Hindlimb muscle (tissue), 1 donor: Measurements from ENCODE around the gene PKD2L1. TPM values are rescaled to one million over a fixed set of nuclear protein-coding genes. Genes with fewer than 3 reads are reported as not detected.

Experiments used
- DNase-seq: peaks from one replicate; pipeline ENCODE4 v3.0.0-alpha.2; 2013
- polyA plus RNA-seq: library from polyadenylated mRNA; unstranded; fragments of 120-200 nt; gene quantifications from one replicate; pipeline ENCODE4 v1.2.1, GENCODE V29; 2013; ENCODE audit not compliant: insufficient read length

PKD2L1 gene
- polyA plus RNA-seq, 1 donor: not detected

DNA sequence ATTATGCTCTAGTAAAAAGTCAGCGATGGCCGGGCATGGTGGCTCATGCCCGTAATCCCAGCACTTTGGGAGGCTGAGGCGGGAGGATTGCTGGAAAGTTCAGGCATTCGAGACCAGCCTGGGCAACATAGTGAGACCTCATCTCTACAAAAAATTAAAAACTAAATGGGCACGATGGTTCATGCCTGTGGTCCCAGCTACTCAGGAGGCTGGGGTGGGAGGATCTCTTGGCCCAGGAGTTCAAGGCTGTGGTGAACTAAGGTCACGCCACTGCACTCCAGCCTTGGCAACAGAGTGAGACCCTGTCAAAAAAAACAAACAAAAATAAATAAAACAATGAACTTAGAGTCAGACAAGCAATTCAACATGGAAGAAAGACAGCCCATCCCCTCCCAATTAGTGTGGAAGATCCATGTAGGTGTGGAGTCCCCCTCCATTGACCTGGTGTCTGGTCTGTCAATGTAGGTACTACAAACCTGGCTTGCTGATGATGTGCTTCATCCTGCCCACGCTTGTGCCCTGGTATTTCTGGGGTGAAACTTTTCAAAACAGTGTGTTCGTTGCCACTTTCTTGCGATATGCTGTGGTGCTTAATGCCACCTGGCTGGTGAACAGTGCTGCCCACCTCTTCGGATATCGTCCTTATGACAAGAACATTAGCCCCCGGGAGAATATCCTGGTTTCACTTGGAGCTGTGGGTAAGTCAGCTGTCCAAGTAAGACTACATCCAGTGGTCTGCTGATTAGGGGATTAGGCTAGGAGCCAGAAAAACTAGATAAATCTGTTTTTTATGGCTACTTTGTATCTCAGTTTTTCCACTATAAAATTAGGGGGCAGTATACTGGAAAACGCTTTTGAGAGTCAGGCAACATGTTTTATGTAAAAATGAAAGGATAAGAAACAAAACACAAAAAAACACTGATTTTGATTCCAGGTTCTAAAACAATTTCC is 26.3 kb upstream of the PKD2L1 start:
- DNase-seq: no peak

DNA sequence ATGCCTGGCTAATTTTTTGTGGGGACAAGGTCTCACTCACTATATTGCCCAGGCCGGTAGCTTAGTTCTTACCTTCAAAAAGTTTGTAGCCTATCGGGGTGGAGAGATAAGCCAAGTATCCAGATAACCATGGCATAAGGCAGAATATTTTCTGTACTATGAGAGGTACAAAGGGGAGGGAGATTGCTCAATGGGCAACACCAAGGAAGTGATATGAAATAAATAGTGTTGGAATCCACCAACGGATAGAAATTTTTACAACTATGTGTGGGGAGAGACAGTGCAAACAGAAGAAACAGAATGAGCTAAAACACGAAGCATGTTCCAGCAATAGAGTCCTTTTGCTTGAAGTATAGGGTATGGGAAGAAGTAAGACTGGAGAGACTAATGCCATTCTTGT is 25.1 kb upstream of the PKD2L1 start:
- no peak for DNase-seq

DNA sequence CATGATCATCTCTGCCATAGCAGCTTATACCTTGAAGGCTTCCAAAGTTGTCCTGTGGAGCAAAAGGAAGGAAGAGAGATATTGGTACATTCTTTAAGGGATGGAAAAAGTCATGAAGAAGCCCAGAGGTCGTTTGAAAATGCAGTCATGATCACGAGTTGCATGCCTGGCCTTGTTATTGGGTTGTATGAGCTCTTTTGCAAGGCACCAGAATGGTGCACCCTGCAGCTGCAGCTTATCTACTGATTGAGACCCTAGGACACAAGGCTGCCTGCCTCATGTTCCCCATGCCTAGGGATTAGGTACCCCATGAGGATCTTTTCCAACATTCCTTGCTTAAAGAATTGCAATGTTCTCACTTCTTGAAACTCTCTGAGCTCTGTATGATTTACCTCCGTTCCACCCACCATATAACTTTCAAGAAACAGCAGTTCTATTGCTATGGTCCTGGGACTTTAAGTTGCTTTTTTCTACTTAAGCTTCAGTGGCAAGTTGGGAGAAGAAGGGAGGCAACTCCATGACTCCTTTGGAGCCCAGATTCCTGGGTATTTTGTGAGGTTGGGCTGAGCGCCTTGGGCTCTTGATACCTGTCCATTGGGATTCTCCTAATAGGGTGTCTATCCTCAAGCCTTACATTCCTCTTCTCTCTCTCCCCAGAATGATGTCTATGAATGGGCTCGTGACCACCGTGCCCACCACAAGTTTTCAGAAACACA is 23.9 kb upstream of the PKD2L1 start:
- DNase-seq: no peak

DNA sequence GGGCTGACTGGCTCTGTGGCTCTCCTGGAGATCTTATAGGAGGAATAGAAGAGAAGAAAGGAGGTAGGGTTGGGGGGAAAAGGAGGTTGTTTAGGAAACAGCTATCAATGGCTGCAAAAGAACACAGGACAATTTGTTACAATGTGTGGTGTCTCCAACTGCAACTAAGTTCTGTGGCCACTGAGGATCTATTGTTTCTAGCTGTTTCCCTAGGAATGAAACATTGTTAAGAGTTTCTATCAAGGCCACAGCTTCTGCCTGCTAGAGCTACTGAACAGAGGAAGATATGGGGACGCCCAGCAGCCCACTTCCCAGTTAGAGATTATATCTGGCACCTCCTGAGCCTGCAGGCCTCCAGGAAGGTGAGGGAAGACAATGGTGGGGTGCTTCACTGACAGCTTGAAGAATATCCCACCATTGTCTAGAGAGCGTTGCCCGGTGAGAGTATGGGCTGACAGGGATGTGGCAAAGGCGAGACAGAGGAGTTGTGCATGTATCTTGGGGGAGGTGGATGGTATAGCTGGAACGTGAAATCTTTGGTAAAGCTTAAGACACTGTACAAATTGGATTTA is 21.0 kb upstream of the PKD2L1 start:
- no peak for DNase-seq

GRCh38 chr10:100349672-100350071 is 19.6 kb upstream of the PKD2L1 start:
- DNase-seq: no peak

GRCh38 chr10:100349087-100349486 is 19.1 kb upstream of the PKD2L1 start:
- no peak for DNase-seq

DNA sequence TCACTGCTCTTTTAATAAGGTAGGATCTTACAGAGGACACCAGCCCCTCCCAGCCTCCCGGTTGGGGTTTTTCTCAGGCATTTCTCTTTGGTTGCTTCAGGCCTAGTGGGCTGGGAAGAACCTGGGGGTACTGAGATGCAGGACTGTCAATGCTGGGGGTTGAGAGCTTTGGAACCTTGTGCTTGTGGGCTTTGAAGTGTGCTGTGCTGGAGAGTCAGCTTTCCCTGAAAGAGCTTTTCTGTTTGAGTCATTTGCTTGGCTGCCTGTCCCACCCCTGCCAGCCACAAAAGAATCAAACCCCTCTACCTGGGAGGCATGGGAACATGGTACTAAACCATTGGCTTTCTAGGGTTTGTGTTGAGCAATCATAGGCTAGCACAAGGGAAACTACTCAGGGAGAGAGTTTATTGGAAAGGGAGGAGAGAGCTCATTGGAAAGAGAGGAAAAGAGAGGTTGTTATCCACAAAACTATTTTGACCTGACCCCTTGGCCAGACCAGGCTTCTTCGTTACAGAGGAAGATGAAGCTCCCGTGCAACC is 18.4 kb upstream of the PKD2L1 start:
- no peak for DNase-seq

DNA sequence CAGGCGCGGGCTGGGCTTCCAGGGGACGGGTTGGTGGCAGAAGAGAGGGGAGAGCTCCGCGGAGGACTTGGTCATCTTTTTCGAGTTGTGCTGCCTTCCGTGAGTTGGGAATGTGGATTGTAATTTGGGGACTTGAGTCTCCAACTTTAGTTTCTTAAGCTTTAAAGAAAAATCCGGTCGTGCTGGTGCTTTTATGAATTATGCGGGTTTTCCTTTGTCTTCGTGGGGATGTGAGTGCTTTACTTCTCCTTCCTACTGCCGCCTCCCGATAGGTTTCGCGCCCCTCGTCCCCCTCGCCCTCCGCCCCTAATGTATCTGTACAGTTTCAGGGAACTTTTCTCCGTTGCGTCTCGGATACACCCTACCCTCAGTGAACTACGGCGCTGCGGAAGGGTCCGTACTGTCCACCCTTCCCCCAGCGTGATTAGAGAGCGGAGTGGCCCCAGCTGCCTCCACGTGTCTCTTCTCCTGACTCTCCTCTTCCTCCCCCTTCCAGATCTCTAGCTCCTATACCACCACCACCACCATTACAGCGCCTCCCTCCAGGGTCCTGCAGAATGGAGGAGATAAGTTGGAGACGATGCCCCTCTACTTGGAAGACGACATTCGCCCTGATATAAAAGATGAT is 17.7 kb upstream of the PKD2L1 start:
- no peak for DNase-seq

- DNase-seq: peak; percentile 73
These were observed 16.9 kb upstream of the PKD2L1 start, which contains the start of gene SCD for GRCh38 chr10:100346765-100347567. SCD (plus strand) TSS chr10:100347233; CDS start chr10:100347505, 272 bp downstream.

GRCh38 chr10:100346351-100346764 is 16.3 kb upstream of the PKD2L1 start:
- DNase-seq: peak; percentile 64

DNA sequence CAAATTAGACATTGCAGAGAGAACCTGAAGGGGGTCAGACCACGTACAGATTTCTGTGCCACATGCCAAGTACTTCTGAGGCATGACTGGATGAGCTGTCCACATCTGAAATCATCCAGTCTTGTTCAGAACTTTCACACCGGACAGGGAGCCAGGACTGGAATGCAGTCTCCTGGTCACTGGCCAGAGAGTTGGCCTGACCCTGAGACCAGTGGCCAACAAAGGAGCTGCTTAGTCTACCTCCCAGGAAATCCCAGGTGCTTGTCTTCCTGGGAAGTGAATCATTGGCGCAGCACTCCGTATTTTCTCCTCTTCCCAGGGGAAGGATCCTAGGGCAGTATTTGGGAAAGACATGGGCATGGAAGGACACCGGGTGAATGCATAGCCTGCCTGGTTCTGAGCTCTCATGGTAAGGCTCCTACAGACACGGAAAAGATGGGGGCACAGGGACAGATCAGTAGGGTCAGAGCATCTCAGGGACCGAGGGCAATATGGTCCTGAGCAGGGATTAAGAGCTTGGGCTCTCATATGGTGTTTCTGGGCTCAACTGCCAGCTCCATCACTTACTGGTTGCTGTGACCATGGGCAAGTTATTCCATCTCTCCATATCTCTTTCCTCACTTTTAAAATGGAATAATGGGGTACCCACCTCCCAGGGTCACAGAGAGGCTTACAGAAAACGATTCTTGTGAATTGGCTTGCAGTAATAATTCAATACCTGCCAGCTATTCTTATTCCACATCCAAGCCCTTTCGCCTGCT is 15.7 kb upstream of the PKD2L1 start:
- DNase-seq: no peak

- no peak for DNase-seq
These were observed 14.3 kb upstream of the PKD2L1 start for GRCh38 chr10:100344241-100344788.

DNA sequence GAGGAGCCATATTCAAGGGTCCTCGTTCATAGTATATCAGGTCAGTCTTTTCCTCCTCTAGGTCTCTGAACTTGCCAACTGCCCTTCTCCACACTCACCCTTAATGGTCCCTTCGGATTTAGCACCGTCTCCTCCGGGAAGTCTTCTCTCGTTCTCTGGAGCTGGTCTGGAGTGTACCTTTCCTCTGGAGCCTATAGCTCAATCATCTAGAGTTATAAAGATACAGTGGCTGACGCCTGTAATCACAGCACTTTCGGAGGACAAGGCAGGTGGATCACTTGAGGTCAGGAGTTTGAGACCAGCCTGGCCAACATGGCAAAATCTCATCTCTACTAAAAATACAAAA is 12.6 kb upstream of the PKD2L1 start:
- no peak for DNase-seq

GRCh38 chr10:100341953-100342626 is 12.1 kb upstream of the PKD2L1 start:
- DNase-seq: no peak

GRCh38 chr10:100340948-100341847 is 11.2 kb upstream of the PKD2L1 start:
- no peak for DNase-seq

DNA sequence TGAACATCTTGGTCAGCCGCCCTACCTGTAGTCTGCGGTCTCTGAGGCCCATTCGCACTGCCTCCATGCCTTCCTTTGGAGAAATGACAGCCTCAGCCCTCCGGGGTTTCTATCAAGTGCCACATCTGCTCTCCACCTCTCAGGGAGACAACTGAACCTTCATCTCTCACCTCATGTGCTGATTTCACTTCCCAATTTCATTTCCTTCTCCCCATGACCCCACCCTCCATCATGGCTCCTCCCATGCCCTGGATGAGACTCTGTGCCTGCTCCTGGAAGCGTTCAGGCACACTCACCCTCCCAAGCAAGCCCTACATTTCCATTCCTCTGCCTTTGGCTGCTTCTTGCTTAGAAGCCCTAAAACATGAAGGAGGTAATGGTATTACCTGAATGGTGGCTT is 9.2 kb upstream of the PKD2L1 start:
- no peak for DNase-seq

DNA sequence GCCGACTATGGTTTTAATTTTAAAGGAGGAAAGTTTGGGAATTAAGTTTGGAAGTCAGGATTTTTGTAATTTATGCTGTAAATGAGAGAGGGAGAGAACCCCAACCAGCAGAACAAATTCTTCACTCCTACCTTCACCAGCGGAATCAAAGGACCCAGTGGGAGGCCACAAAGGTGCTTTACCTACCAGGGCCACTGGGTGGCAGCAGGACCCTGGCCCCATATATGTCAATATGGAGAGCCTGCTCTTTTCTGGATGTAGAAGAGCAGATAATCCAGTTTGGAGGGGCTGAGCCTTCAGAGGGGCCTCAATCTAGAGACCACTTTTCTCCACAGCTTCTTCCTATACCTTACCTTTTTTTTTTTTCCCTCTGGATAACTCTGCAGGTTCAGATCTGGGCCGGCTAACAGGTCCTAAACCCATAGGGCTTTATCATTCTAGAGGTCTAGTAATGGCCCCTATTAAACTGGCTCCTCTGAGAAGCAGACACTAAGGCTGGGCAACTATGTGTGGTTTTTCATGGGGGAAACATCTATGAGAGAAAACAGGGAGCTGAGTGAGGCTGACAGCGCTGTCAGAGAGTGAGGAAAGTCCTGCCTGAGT is 8.5 kb upstream of the PKD2L1 start:
- peak; percentile 71 for DNase-seq

DNA sequence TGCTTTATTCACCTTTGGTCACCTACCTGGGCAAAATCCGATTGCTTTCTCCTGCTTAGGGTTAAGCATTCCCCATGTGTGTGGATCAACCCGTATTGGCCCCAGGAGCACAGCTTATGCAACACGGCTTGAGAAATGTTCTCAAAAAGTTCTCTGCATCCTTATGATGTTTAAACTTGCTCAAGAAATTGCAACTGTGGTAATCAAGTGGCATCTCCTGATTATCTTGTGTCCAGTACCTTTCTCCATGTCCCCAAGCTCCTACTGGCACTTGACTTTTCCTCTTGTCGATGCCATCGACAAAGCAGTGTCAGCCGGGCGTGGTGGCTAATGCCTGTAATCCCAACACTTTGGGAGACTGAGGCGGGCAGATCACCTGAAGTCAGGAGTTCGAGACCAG is 4.7 kb upstream of the PKD2L1 start:
- no peak for DNase-seq
